ENCODE results near the gene C11orf21.
"Not testable (repeated sequence)": the region's sequence is repeated elsewhere in the genome, so short reads cannot be mapped to it uniquely, and the experiment has no call there.

The C11orf21 gene

GRCh38 chr11:2301631-2302305, at the start of gene C11orf21, which contains the start of gene TSPAN32:
Gene C11orf21 (minus strand): TSS chr11:2301918. CDS start chr11:2301808, 110 bp downstream.
Gene TSPAN32 (plus strand): TSS chr11:2302013. CDS start chr11:2302150, 137 bp downstream.
- no peak for DNase-seq

DNA sequence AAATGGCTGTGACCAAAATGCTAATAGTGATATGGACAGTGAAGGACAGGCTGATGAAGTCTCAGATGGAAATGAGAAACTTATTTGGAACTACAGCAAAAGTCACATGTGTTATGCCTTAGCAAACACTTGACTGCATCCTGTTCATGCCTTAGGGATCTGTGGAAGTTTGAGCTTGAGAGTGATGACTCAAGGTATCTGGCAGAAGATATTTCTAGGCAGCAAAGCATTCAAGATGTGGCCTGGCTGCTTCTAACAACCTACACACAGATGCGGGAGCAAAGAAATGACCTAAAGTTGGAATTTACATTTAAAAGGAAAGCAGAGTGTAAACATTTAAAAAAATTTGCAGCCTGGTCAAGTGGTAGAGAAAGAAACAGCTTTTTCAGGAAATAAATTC, 47.3 kb upstream of the C11orf21 start:
- no peak for DNase-seq

- no peak for DNase-seq
These were observed 45.7 kb upstream of the C11orf21 start for GRCh38 chr11:2347308-2347830.

DNA sequence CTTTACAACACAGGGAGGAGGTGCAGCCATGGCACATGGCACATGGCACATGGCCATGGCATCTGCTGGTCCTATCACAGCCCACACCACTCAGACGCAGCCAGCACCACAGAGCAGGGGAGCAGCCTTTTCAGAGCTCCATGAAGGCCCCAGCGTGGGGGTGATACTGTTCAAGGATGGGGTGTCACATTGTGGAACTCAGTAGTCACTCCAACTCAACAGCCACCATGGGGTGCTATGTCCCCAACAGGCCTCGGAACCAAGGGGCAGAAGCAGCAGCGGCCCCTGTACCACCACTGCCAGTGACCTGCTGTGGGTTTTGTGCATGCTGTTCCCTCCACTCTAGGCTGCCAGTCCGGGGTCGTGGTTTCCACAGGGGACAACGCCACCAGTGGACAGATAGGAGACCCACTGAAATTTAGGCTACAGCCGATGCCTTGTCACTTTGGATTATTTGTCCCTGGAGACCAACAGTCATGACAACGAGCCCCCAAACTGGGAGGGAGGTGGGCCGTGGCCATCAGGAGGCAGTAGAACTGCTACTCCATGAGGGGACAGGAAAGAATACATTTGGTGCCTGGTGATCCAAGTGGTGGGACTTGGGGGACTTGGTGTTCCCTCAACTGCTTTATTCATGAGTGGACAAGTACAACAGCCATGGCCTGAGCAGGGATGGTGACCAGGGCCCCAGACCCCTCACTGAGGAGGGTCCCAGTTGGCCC, 45.0 kb upstream of the C11orf21 start:
- DNase-seq = no peak

DNA sequence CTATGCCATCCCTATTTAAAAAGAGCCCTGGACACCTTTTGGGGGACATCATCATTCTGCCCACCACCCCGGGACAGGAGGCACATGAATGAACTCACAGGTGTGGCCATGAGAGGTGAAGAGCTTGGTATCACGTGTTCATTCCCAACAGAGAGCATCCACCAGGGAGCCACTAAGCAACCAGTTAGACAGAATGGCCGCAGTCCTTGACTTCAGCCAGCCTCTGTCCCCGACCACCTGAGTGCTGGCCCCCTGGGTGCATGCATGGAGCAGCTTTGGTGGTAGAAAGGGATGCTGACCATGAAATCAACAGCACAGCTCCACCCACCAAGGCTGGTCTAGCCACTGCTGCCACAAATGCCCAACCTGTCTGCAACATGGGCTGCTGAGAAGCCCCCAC, 44.3 kb upstream of the C11orf21 start:
- no peak for DNase-seq

DNA sequence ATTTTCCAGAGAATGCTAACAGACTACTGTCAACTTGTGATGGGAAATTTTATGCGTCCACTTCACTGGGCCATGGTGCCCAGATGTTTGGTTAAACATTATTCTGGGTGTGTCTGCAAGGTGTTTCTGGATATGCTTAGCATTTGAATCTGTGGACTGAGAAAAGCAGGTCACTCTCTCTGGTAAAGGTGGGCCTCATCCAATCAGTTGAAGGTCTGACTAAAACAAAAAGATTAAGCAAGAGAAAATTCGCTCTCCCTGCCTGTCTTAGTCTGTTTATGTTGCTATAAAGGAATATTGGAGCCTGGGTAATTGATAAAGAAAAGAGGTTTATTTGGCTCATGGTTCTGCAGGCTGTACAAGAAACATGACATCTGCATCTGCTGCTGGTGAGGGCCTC, 43.3 kb upstream of the C11orf21 start:
- DNase-seq = no peak

GRCh38 chr11:2343502-2343901, 41.8 kb upstream of the C11orf21 start:
- no peak for DNase-seq

DNA sequence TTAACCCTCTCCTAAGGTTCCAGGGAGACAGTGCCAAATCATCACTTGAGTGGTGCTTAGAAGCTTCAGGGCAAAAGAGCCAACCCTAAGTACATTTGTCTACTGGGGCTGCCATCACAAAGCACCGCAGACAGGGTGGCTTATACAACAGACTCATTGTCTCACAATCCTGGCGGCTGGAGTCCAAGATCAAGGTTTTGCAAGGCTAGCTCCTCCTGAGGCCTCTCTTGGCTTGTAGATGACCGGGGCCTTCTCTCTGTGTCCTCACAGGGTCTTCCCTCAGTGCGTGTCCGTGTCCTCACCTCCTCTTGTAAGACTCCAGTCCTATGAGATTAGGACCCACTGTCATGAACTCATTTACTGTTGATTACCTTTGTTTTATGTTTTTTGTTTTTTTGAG, 41.3 kb upstream of the C11orf21 start:
- no peak for DNase-seq

GRCh38 chr11:2342557-2342956, 40.8 kb upstream of the C11orf21 start:
- no peak for DNase-seq

DNA sequence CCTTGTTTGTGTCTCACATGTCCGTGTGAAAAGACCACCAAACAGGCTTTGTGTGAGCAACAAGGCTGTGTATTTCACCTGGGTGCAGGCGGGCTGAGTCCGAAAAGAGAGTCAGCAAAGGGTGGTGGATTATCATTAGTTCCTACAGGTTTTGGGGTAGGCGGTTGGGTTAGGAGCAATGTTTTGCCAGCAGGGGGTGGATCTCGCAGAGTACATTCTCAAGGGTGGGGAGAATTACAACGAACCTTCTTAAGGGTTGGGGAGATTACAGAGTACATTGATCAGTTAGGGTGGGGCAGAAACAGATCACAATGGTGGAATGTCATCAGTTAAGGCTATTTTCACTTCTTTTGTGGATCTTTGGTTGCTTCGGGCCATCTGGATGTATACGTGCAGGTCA, 37.0 kb upstream of the C11orf21 start:
- not testable (repeated sequence) for DNase-seq

DNA sequence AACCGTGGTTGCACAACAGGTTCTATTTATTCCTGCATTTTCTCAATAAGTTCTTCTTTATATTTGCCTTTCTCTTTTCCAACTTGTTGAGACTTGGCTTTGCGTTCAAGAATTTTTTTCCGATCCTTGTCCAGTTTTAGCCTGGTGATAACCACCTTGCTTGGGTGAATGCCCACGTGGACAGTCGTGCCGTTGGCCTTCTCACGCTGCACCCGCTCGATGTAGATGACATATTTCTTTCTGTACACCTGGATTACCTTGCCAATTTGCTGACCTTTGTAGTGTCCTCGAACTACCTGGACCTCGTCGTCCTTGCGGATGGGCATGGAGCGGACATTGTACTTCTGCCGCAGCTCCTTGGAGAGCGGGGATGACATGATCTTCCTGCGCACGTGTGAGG, 33.6 kb upstream of the C11orf21 start:
- DNase-seq = not testable (repeated sequence)

DNA sequence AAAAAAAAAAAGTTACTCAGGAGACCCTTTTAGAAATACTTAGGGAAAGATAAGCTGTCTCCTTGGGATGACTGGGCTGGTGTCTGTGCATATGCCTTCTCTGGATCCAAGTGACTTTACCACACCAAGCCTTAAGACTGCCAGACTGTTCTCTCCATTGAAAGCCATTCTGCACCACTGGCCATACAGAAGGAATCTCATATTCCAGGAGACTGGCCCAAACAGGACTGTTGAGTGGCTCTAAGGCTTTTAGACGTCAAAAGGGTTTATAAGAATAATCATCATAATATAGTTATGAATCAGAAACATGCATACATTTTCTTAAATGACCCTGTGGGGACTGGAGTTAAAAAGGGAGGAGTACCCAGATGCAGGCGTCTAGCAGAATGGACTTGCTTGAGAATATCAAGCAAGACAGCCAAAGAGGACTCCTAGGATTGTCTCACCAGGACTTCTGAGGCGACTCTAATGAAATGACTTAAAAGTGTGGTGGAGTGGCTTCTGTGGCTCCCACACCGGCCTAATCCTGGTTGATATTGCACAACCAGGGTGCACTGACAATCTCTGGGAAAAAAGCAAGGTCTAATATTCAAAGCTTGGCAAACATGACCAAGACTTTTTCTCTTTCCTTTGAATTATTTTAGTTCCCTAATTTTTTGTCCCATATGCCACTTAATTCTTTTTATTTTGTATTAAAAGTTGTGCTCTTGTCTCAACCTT, 31.9 kb upstream of the C11orf21 start:
- DNase-seq = not testable (repeated sequence)

DNA sequence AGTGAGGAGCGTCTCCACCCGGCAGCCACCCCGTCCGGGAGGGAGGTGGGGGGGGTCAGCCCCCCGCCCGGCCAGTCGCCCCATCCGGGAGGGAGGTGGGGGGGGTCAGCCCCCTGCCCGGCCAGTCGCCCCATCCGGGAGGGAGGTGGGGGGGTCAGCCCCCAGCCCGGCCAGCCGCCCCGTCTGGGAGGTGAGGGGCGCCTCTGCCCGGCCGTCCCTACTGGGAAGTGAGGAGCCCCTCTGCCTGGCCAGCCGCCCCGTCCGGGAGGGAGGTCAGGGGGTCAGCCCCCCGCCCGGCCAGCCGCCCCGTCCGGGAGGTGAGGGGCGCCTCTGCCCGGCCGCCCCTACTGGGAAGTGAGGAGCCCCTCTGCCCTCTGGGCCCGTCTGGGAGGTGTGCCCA, 30.9 kb upstream of the C11orf21 start:
- not testable (repeated sequence) for DNase-seq

GRCh38 chr11:2331404-2331803, 29.7 kb upstream of the C11orf21 start:
- no peak for DNase-seq

GRCh38 chr11:2330696-2331095, 29.0 kb upstream of the C11orf21 start:
- no peak for DNase-seq

- no peak for DNase-seq
These were observed 27.8 kb upstream of the C11orf21 start for GRCh38 chr11:2329551-2329950.

GRCh38 chr11:2328656-2329354, 27.1 kb upstream of the C11orf21 start:
- no peak for DNase-seq

DNA sequence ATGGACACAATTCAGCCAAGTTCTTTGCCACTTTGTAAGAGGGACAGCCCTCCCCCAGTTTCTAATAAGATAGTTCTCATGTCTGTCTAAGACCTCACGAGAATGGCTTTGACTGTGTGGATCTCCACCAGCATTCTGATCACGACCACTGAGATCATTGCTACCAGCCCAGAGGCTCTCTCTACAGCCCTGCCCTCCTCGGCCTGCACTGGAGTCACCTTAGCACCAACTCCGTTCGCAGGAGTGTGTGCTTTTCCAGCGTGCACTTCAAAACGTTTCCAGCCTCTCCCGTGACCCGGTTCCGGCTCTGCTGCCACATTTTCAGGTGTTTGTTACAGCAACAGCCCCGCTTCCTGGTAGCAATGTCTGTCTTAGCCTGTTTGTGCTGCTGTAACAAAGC, 26.3 kb upstream of the C11orf21 start:
- DNase-seq = no peak

GRCh38 chr11:2327032-2327431, 25.3 kb upstream of the C11orf21 start:
- no peak for DNase-seq

GRCh38 chr11:2325719-2326118, 24.0 kb upstream of the C11orf21 start:
- DNase-seq = no peak

GRCh38 chr11:2325123-2325522, 23.4 kb upstream of the C11orf21 start:
- DNase-seq = no peak

DNA sequence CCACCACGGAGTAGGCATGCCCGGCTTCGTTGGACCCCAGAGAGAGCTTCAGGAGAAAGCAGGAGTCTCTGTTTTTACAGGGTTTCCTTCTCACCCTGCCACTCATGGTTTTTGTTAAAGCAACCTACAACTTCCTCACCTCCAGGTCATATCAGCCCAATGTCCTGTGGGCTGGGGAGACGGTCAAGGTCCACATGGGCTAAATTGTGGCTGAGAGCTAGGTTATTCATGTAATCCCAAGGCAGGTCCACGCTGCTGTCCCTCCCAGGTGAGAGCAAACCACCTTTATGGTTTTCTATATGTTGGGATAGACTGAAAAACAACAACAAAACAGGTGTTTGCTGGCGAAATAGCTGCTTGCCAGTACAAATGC, 19.6 kb upstream of the C11orf21 start:
- no peak for DNase-seq
